Stimulated activated effector memory CD8-positive, alpha-beta T cell treated with anti-CD3 and anti-CD28 coated beads, Interleukin-12 subunit alpha, Interleukin-12 subunit beta, amount 100 ng/mL, for 72 hours (primary cell): ENCODE measurements around the gene CAMK2N1.
A peak's percentile ranks its signal among the peaks of the same experiment; 100 is the strongest.
"Not testable (repeated sequence)": the region's sequence is repeated elsewhere in the genome, so short reads cannot be mapped to it uniquely, and the experiment has no call there.

ENCODE experiments used
- ATAC-seq: fragments of 150-1000 bp; cut with Tn5 transposase; 2 replicates; pipeline ENCODE4 v1.10.0; 2021
- DNase-seq, 2 donors: peaks; one replicate each; pipeline ENCODE4 v3.0.0; 2021 to 2022; ENCODE audit warnings: low spot score in 2 of 2
- H3K27ac Mint-ChIP-seq: one replicate; pipeline ENCODE4 v1.8.0; 2022; ENCODE audit warnings: mild to moderate bottlenecking, mixed read lengths
- H3K36me3 Mint-ChIP-seq: one replicate; pipeline ENCODE4 v1.8.0; 2022; ENCODE audit warnings: mild to moderate bottlenecking, mixed read lengths
- H3K4me1 Mint-ChIP-seq: one replicate; pipeline ENCODE4 v1.8.0; 2022; ENCODE audit warnings: mixed read lengths
- H3K4me3 Mint-ChIP-seq: one replicate; pipeline ENCODE4 v1.8.0; 2022; ENCODE audit warnings: mild to moderate bottlenecking, mixed read lengths
- H3K9me3 Mint-ChIP-seq: one replicate; pipeline ENCODE4 v1.8.0; 2022; ENCODE audit warnings: mixed read lengths

The CAMK2N1 gene

GRCh38 chr1:20485527-20486456, at the start of gene CAMK2N1:
TSS of gene CAMK2N1 (minus strand) at chr1:20486210. CDS start at chr1:20485379, 831 bp downstream.
- H3K9me3 Mint-ChIP-seq: no peaks in the 10 kb centered on the region
- peak within 1 kb of the TSS; percentile 85 for H3K4me3 Mint-ChIP-seq
- peak; percentile 44 to 66 for DNase-seq
- peaks cover 14% of the 10 kb centered on the region for H3K36me3 Mint-ChIP-seq
- ATAC-seq: peak; percentile 83
- peak within 1 kb of the TSS; percentile 37 for H3K27ac Mint-ChIP-seq
- peaks cover 31% of the 10 kb centered on the region for H3K4me1 Mint-ChIP-seq

GRCh38 chr1:20534659-20535417, 48.8 kb upstream of the CAMK2N1 start:
- ATAC-seq (no peak), DNase-seq (no peak)
- H3K4me3 Mint-ChIP-seq: no peak overlapping the region
- no peak overlapping the region for H3K27ac Mint-ChIP-seq
- H3K9me3 Mint-ChIP-seq: no peaks in the 10 kb centered on the region
- no peaks in the 10 kb centered on the region for H3K4me1 Mint-ChIP-seq
- H3K36me3 Mint-ChIP-seq: no peaks in the 10 kb centered on the region

GRCh38 chr1:20533635-20534034, 47.6 kb upstream of the CAMK2N1 start:
- no peak for DNase-seq
- Mint-ChIP-seq H3K4me3 (no peak overlapping the region), H3K4me1 (no peaks in the 10 kb centered on the region), H3K36me3 (no peaks in the 10 kb centered on the region), H3K27ac (no peak overlapping the region), H3K9me3 (no peaks in the 10 kb centered on the region)
- ATAC-seq: no peak

GRCh38 chr1:20530901-20531300, 44.9 kb upstream of the CAMK2N1 start:
- no peak for ATAC-seq
- Mint-ChIP-seq H3K4me1 (no peaks in the 10 kb centered on the region), H3K9me3 (no peaks in the 10 kb centered on the region), H3K4me3 (no peak overlapping the region), H3K27ac (no peak overlapping the region), H3K36me3 (no peaks in the 10 kb centered on the region)
- no peak for DNase-seq

GRCh38 chr1:20530306-20530705, 44.3 kb upstream of the CAMK2N1 start:
- Mint-ChIP-seq H3K4me1 (no peaks in the 10 kb centered on the region), H3K27ac (no peak overlapping the region), H3K36me3 (no peaks in the 10 kb centered on the region), H3K9me3 (no peaks in the 10 kb centered on the region), H3K4me3 (no peak overlapping the region)
- no peak for ATAC-seq
- no peak for DNase-seq

GRCh38 chr1:20528221-20528620, 42.2 kb upstream of the CAMK2N1 start:
- DNase-seq: no peak
- H3K27ac Mint-ChIP-seq: no peak overlapping the region
- H3K36me3 Mint-ChIP-seq: no peaks in the 10 kb centered on the region
- ATAC-seq: no peak
- no peaks in the 10 kb centered on the region for H3K4me1 Mint-ChIP-seq
- H3K4me3 Mint-ChIP-seq: no peak overlapping the region
- H3K9me3 Mint-ChIP-seq: no peaks in the 10 kb centered on the region

- DNase-seq (no peak), ATAC-seq (no peak)
- peaks cover 6% of the 10 kb centered on the region for H3K4me1 Mint-ChIP-seq
- no peaks in the 10 kb centered on the region for H3K9me3 Mint-ChIP-seq
- H3K36me3 Mint-ChIP-seq: no peaks in the 10 kb centered on the region
- H3K4me3 Mint-ChIP-seq: no peak overlapping the region
- no peak overlapping the region for H3K27ac Mint-ChIP-seq
Observed at GRCh38 chr1:20526267-20526666, 40.3 kb upstream of the CAMK2N1 start.

- ATAC-seq: no peak
- Mint-ChIP-seq H3K4me1 (peaks cover 6% of the 10 kb centered on the region), H3K27ac (no peak overlapping the region), H3K9me3 (no peaks in the 10 kb centered on the region), H3K4me3 (no peak overlapping the region), H3K36me3 (no peaks in the 10 kb centered on the region)
- DNase-seq: peak; percentile 50 to 83
Observed at GRCh38 chr1:20521960-20522861, 36.2 kb upstream of the CAMK2N1 start.

GRCh38 chr1:20519609-20520262, 33.7 kb upstream of the CAMK2N1 start:
- ATAC-seq, H3K27ac Mint-ChIP-seq, H3K4me3 Mint-ChIP-seq, DNase-seq, H3K9me3 Mint-ChIP-seq, H3K36me3 Mint-ChIP-seq, H3K4me1 Mint-ChIP-seq: not testable (repeated sequence)

GRCh38 chr1:20511518-20512428, 25.8 kb upstream of the CAMK2N1 start:
- DNase-seq (no peak), ATAC-seq (no peak)
- no peaks in the 10 kb centered on the region for H3K9me3 Mint-ChIP-seq
- H3K36me3 Mint-ChIP-seq: peaks cover 10% of the 10 kb centered on the region
- H3K27ac Mint-ChIP-seq: no peak overlapping the region
- H3K4me3 Mint-ChIP-seq: no peak overlapping the region
- H3K4me1 Mint-ChIP-seq: peaks cover 6% of the 10 kb centered on the region

- Mint-ChIP-seq H3K4me1 (peaks cover 15% of the 10 kb centered on the region), H3K36me3 (peaks cover 26% of the 10 kb centered on the region), H3K4me3 (peak overlapping the region; percentile 77), H3K27ac (peak overlapping the region; percentile 93), H3K9me3 (no peaks in the 10 kb centered on the region)
- ATAC-seq: no peak
- DNase-seq: no peak
Observed at GRCh38 chr1:20508411-20508771, 22.4 kb upstream of the CAMK2N1 start.

- Mint-ChIP-seq H3K27ac (peak within 1 kb of the TSS; percentile 93), H3K9me3 (no peaks in the 10 kb centered on the region), H3K4me3 (peak within 1 kb of the TSS; percentile 77), H3K36me3 (peaks cover 32% of the 10 kb centered on the region), H3K4me1 (peaks cover 15% of the 10 kb centered on the region)
- DNase-seq (peak; percentile 87 to 98), ATAC-seq (peak; percentile 99)
Observed at GRCh38 chr1:20507564-20508410, 21.8 kb upstream of the CAMK2N1 start, which contains the start of gene MUL1. TSS of gene MUL1 (minus strand) at chr1:20508151. CDS start at chr1:20508024, 127 bp downstream.

- Mint-ChIP-seq H3K9me3 (no peaks in the 10 kb centered on the region), H3K27ac (peak overlapping the region; percentile 93), H3K4me1 (peaks cover 15% of the 10 kb centered on the region), H3K4me3 (peak overlapping the region; percentile 77), H3K36me3 (peaks cover 38% of the 10 kb centered on the region)
- no peak for DNase-seq
- peak; percentile 23 for ATAC-seq
Observed at GRCh38 chr1:20507248-20507563, 21.2 kb upstream of the CAMK2N1 start.
